ENCODE results near the gene TP63.

Gene TP63

GRCh38 chr3:189842681-189843602, 211.8 kb downstream of the TP63 start:
- no peak for ATAC-seq
- TF ChIP-seq CSRNP3 (CRISPR knock-in tag; IDR thresholded peaks at IDR 0.05) (no peak), BACH2 (CRISPR knock-in tag; IDR thresholded peaks at IDR 0.05; ENCODE audit: borderline replicate concordance) (no peak), TCF4 (CRISPR knock-in tag; IDR thresholded peaks at IDR 0.05; ENCODE audit: borderline replicate concordance) (no peak), ISL1 (CRISPR knock-in tag; IDR thresholded peaks at IDR 0.05) (no peak), POU6F1 (CRISPR knock-in tag; IDR thresholded peaks at IDR 0.05; ENCODE audit: borderline replicate concordance, low read depth) (no peak), OSR1 (CRISPR knock-in tag; IDR thresholded peaks at IDR 0.05) (no peak)

- TF ChIP-seq BACH2 (CRISPR knock-in tag; IDR thresholded peaks at IDR 0.05; ENCODE audit: borderline replicate concordance): no peak
- no peak for TF ChIP-seq RARB (CRISPR knock-in tag; IDR thresholded peaks at IDR 0.05)
- no peak for TF ChIP-seq ESRRG (CRISPR knock-in tag; IDR thresholded peaks at IDR 0.05)
- no peak for TF ChIP-seq ZNF70 (CRISPR knock-in tag; IDR thresholded peaks at IDR 0.05)
- no peak for TF ChIP-seq PATZ1 (CRISPR knock-in tag; IDR thresholded peaks at IDR 0.05; ENCODE audit: borderline replicate concordance)
- no peak for TF ChIP-seq TCF4 (CRISPR knock-in tag; IDR thresholded peaks at IDR 0.05; ENCODE audit: borderline replicate concordance)
- TF ChIP-seq ZFP30 (CRISPR knock-in tag; IDR thresholded peaks at IDR 0.05): no peak
- no peak for TF ChIP-seq ARNTL (CRISPR knock-in tag; IDR thresholded peaks at IDR 0.05; ENCODE audit: borderline replicate concordance, low read depth)
- no peak for TF ChIP-seq POU6F1 (CRISPR knock-in tag; IDR thresholded peaks at IDR 0.05; ENCODE audit: borderline replicate concordance, low read depth)
- no peak for TF ChIP-seq TOX (CRISPR knock-in tag; IDR thresholded peaks at IDR 0.05; ENCODE audit: borderline replicate concordance)
- no peak for TF ChIP-seq ZNF565 (CRISPR knock-in tag; conservative IDR thresholded peaks at IDR 0.05; ENCODE audit: low read depth)
- no peak for TF ChIP-seq CREB5 (CRISPR knock-in tag; IDR thresholded peaks at IDR 0.05; ENCODE audit: low read depth)
- TF ChIP-seq ZNF8 (CRISPR knock-in tag; IDR thresholded peaks at IDR 0.05): no peak
- no peak for TF ChIP-seq SNAI2 (CRISPR knock-in tag; IDR thresholded peaks at IDR 0.05)
- TF ChIP-seq CSRNP3 (CRISPR knock-in tag; IDR thresholded peaks at IDR 0.05): no peak
- ATAC-seq: no peak
Observed at GRCh38 chr3:189845069-189845468, 213.9 kb downstream of the TP63 start.

GRCh38 chr3:189848395-189849040, 217.3 kb downstream of the TP63 start:
- no peak for ATAC-seq
- TF ChIP-seq ZFP3 (CRISPR knock-in tag; IDR thresholded peaks at IDR 0.05) (no peak), ARNTL (CRISPR knock-in tag; IDR thresholded peaks at IDR 0.05; ENCODE audit: borderline replicate concordance, low read depth) (no peak), TCF4 (CRISPR knock-in tag; IDR thresholded peaks at IDR 0.05; ENCODE audit: borderline replicate concordance) (no peak), TOX (CRISPR knock-in tag; IDR thresholded peaks at IDR 0.05; ENCODE audit: borderline replicate concordance) (no peak), CSRNP3 (CRISPR knock-in tag; IDR thresholded peaks at IDR 0.05) (no peak), ZNF70 (CRISPR knock-in tag; IDR thresholded peaks at IDR 0.05) (no peak), SNAI2 (CRISPR knock-in tag; IDR thresholded peaks at IDR 0.05) (no peak), ZNF565 (CRISPR knock-in tag; conservative IDR thresholded peaks at IDR 0.05; ENCODE audit: low read depth) (no peak), POU6F1 (CRISPR knock-in tag; IDR thresholded peaks at IDR 0.05; ENCODE audit: borderline replicate concordance, low read depth) (no peak), CSDC2 (CRISPR knock-in tag; IDR thresholded peaks at IDR 0.05) (no peak), GLIS3 (CRISPR knock-in tag; IDR thresholded peaks at IDR 0.05) (no peak)

All from SK-N-SH treated with all-trans-retinoic acid at 6 μM for 48 hours (cell line).